ENCODE data around the gene PRELP. TPM values are rescaled to one million over a fixed set of nuclear protein-coding genes. Genes with fewer than 3 reads are reported as not detected.

The PRELP gene
- total RNA-seq, 4 donors from 2014 or later: 16.1 to 65.0 (median 20.7) TPM

- H3K4me3 ChIP-seq (ENCODE audit: low read depth, poor library complexity, severe bottlenecking): no peak overlapping the region
- intact Hi-C loops (cut with DNase I; ENCODE audit: low total_unique reads): no loop called here
- WGBS, 2 donors: 63 to 83% methylated on average over 1 of the region's 1 CpG
- no peak for TF ChIP-seq CTCF (IDR thresholded peaks at IDR 0.05)
- no peak for TF ChIP-seq POLR2A (IDR thresholded peaks at IDR 0.05)
- no peak for DNase-seq (ENCODE audit: low spot score in 2 of 2)
Observed at GRCh38 chr1:203450001-203450400, 25.6 kb upstream of the PRELP start.

GRCh38 chr1:203450479-203451149, 25.0 kb upstream of the PRELP start:
- TF ChIP-seq CTCF (IDR thresholded peaks at IDR 0.05): no peak
- no peak for DNase-seq (ENCODE audit: low spot score in 2 of 2)
- intact Hi-C loops (cut with DNase I; ENCODE audit: low total_unique reads): no loop called here
- H3K4me3 ChIP-seq (ENCODE audit: low read depth, poor library complexity, severe bottlenecking): no peak overlapping the region
- 75 to 80% methylated on average over 17 of the region's 17 CpGs for WGBS, 2 donors

- 37 to 41% methylated on average over 2 of the region's 2 CpGs for WGBS, 2 donors
- no peak overlapping the region for H3K4me3 ChIP-seq (ENCODE audit: low read depth, poor library complexity, severe bottlenecking)
- DNase-seq (ENCODE audit: low spot score in 2 of 2): no peak
- intact Hi-C loops (cut with DNase I; ENCODE audit: low total_unique reads): no loop called here
- TF ChIP-seq POLR2A (IDR thresholded peaks at IDR 0.05) (no peak), CTCF (IDR thresholded peaks at IDR 0.05) (no peak)
Observed at GRCh38 chr1:203451836-203452784, 23.5 kb upstream of the PRELP start.

- intact Hi-C loops (cut with DNase I; ENCODE audit: low total_unique reads): no loop called here
- DNase-seq (ENCODE audit: low spot score in 2 of 2): no peak
- WGBS, 2 donors: 62 to 64% methylated on average over 5 of the region's 5 CpGs
- no peak overlapping the region for H3K4me3 ChIP-seq (ENCODE audit: low read depth, poor library complexity, severe bottlenecking)
- TF ChIP-seq CTCF (IDR thresholded peaks at IDR 0.05) (no peak), POLR2A (IDR thresholded peaks at IDR 0.05) (no peak)
Observed at GRCh38 chr1:203453016-203453415, 22.6 kb upstream of the PRELP start.

GRCh38 chr1:203453616-203454015, 22.0 kb upstream of the PRELP start:
- H3K4me3 ChIP-seq (ENCODE audit: low read depth, poor library complexity, severe bottlenecking): no peak overlapping the region
- TF ChIP-seq POLR2A (IDR thresholded peaks at IDR 0.05) (no peak), CTCF (IDR thresholded peaks at IDR 0.05) (no peak)
- WGBS, 2 donors: 59% methylated on average over 5 of the region's 5 CpGs
- intact Hi-C loops (cut with DNase I; ENCODE audit: low total_unique reads): no loop called here
- no peak for DNase-seq (ENCODE audit: low spot score in 2 of 2)

Data from lower leg skin (tissue), 4 donors.